Liver (tissue), 9 donors: Measurements from ENCODE around the gene COLEC12. TPM values are rescaled to one million over a fixed set of nuclear protein-coding genes. Genes with fewer than 3 reads are reported as not detected.

Experiments used
- DNase-seq: peaks from one replicate; pipeline ENCODE4 v3.0.0-alpha.2; 2017; ENCODE audit warnings: low spot score
- H3K27ac ChIP-seq, 2 donors: one replicate each; pipeline ENCODE4 v1.7.0; 2013; ENCODE audit warnings: inconsistent platforms in 2 of 2, low read length in 2 of 2, control low read depth in 1 of 2, low read depth in 1 of 2, mild to moderate bottlenecking in 1 of 2
- H3K27me3 ChIP-seq, 4 donors: one replicate each; pipeline versions ENCODE4 v1.6.1 to v1.7.0; 2013; ENCODE audit warnings: low read length in 3 of 4, inconsistent platforms in 1 of 4, mild to moderate bottlenecking in 1 of 4, moderate library complexity in 1 of 4; ENCODE audit not compliant: control insufficient read depth in 4 of 4, insufficient read depth in 4 of 4
- H3K36me3 ChIP-seq, 4 donors: one replicate each; pipeline versions ENCODE4 v1.6.1 to v1.7.0; 2013; ENCODE audit warnings: low read length in 3 of 4, mild to moderate bottlenecking in 3 of 4, low read depth in 1 of 4, moderate library complexity in 1 of 4; ENCODE audit not compliant: control insufficient read depth in 4 of 4, insufficient read depth in 3 of 4
- H3K4me1 ChIP-seq, 4 donors: one replicate each; pipeline versions ENCODE4 v1.6.1 to v1.7.0; 2013; ENCODE audit warnings: low read length in 3 of 4, mild to moderate bottlenecking in 3 of 4, moderate library complexity in 1 of 4; ENCODE audit not compliant: control insufficient read depth in 4 of 4, insufficient read depth in 4 of 4
- H3K4me3 ChIP-seq, 3 donors: one replicate each; pipeline versions ENCODE4 v1.6.1 to v1.7.0; 2013; ENCODE audit warnings: low read length in 3 of 3, control low read depth in 1 of 3, low read depth in 1 of 3, mild to moderate bottlenecking in 1 of 3
- H3K9ac ChIP-seq, 2 donors: one replicate each; pipeline ENCODE4 v1.7.0; 2013; ENCODE audit warnings: low read length in 2 of 2, mild to moderate bottlenecking in 2 of 2, moderate library complexity in 2 of 2, control low read depth in 1 of 2, low read depth in 1 of 2
- H3K9me3 ChIP-seq, 4 donors: one replicate each; pipeline versions ENCODE4 v1.6.1 to v1.7.0; 2013; ENCODE audit warnings: low read length in 3 of 4; ENCODE audit not compliant: control insufficient read depth in 4 of 4
- ATF3 ChIP-seq: IDR thresholded peaks from 2 replicates; pipeline ENCODE4 v1.6.1; 2016; ENCODE audit warnings: antibody characterized with exemption
- FOXA1 ChIP-seq: IDR thresholded peaks from 2 replicates; pipeline ENCODE4 v1.6.1; 2016; ENCODE audit warnings: antibody characterized with exemption
- FOXA2 ChIP-seq: IDR thresholded peaks from 2 replicates; pipeline ENCODE4 v1.6.1; 2016; ENCODE audit warnings: antibody characterized with exemption
- GABPA ChIP-seq, 2 donors: IDR thresholded peaks in 1 of 2; conservative IDR thresholded peaks in 1 of 2; 2 replicates each; pipeline ENCODE4 v1.6.1; 2016; ENCODE audit warnings: antibody characterized with exemption in 2 of 2, mild to moderate bottlenecking in 1 of 2, moderate library complexity in 1 of 2
- HNF4A ChIP-seq, 2 donors: conservative IDR thresholded peaks; 2 replicates each; pipeline ENCODE4 v1.6.1; 2016; ENCODE audit warnings: antibody characterized with exemption in 2 of 2, mild to moderate bottlenecking in 2 of 2
- HNF4G ChIP-seq: IDR thresholded peaks from 2 replicates; pipeline ENCODE4 v1.6.1; 2016; ENCODE audit warnings: antibody characterized with exemption
- JUND ChIP-seq, 2 donors: IDR thresholded peaks; 2 replicates each; pipeline ENCODE4 v1.6.1; 2016; ENCODE audit warnings: antibody characterized with exemption in 2 of 2
- RAD21 ChIP-seq, 2 donors: IDR thresholded peaks; 2 replicates each; pipeline ENCODE4 v1.6.1; 2016; ENCODE audit warnings: antibody characterized with exemption in 2 of 2, mild to moderate bottlenecking in 2 of 2
- REST ChIP-seq: IDR thresholded peaks from 2 replicates; pipeline ENCODE4 v1.6.1; 2016; ENCODE audit warnings: antibody characterized with exemption, mild to moderate bottlenecking
- RXRA ChIP-seq, 2 donors: IDR thresholded peaks; 2 replicates each; pipeline ENCODE4 v1.6.1; 2017 to 2018; ENCODE audit warnings: antibody characterized with exemption in 2 of 2, mild to moderate bottlenecking in 1 of 2
- SP1 ChIP-seq: IDR thresholded peaks from 2 replicates; pipeline ENCODE4 v1.6.1; 2018; ENCODE audit warnings: antibody characterized with exemption, mild to moderate bottlenecking
- YY1 ChIP-seq: IDR thresholded peaks from 2 replicates; pipeline ENCODE4 v1.6.1; 2016; ENCODE audit warnings: antibody characterized with exemption, mild to moderate bottlenecking
- WGBS: extraction: QIAGEN DNeasy Blood & Tissue Kit; methylation state at CpG from one replicate; pipeline ENCODE4 v1.1.7; 2013; 5-methylcytosine and 5-hydroxymethylcytosine counted together
- polyA plus RNA-seq, 2 donors: library from polyadenylated mRNA; stranded (reverse) in 1 of 2; unstranded in 1 of 2; fragments of 200-250 nt in 1 of 2; fragments of >200 nt in 1 of 2; fragmentation: Nextera tagmentation in 1 of 2; extraction: Ambion mirVana in 1 of 2; gene quantifications; one replicate each; pipeline versions ENCODE4 v1.2.1 to v1.2.3, GENCODE V29; 2013 to 2015
- total RNA-seq, 2 donors: library from RNA; depleted of rRNA; stranded (reverse); fragments of >200 nt; gene quantifications; one replicate each; pipeline ENCODE4 v1.2.3, GENCODE V29; 2014
- TF ChIP-seq, protein P1 (sequence below): fragments of 150-350 bp; IDR thresholded peaks from 2 replicates; pipeline ENCODE4 v1.5.1; 2017; ENCODE audit warnings: improper control_type of control experiment, low read depth, low read length; ENCODE audit not compliant: missing input control
- donor health status: healthy.
- donor health status: healthy.
- donor health status: healthy.
- donor health status: healthy.
- donor health status: healthy.

COLEC12 gene
- total and polyA plus RNA-seq, 4 donors, result 0.03 to 1.6 (median 0.28) TPM

- WGBS, result 93% methylated on average over 2 of the region's 2 CpGs
- Histone ChIP-seq H3K36me3 (no peaks in the 10 kb centered on the region), H3K27me3 (no peaks in the 10 kb centered on the region), H3K27ac (no peak overlapping the region), H3K9me3 (no peaks in the 10 kb centered on the region), H3K9ac (no peak overlapping the region), H3K4me3 (no peak overlapping the region), H3K4me1 (no peaks in the 10 kb centered on the region)
- DNase-seq, result no peak
- no peak for TF ChIP-seq RAD21 (IDR thresholded peaks at IDR 0.05)
- TF ChIP-seq, protein P1, sequence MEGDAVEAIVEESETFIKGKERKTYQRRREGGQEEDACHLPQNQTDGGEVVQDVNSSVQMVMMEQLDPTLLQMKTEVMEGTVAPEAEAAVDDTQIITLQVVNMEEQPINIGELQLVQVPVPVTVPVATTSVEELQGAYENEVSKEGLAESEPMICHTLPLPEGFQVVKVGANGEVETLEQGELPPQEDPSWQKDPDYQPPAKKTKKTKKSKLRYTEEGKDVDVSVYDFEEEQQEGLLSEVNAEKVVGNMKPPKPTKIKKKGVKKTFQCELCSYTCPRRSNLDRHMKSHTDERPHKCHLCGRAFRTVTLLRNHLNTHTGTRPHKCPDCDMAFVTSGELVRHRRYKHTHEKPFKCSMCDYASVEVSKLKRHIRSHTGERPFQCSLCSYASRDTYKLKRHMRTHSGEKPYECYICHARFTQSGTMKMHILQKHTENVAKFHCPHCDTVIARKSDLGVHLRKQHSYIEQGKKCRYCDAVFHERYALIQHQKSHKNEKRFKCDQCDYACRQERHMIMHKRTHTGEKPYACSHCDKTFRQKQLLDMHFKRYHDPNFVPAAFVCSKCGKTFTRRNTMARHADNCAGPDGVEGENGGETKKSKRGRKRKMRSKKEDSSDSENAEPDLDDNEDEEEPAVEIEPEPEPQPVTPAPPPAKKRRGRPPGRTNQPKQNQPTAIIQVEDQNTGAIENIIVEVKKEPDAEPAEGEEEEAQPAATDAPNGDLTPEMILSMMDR, result no peak
- TF ChIP-seq JUND (IDR thresholded peaks at IDR 0.05), result no peak
- no peak for TF ChIP-seq FOXA2
- no peak for TF ChIP-seq HNF4A (conservative IDR thresholded peaks at IDR 0.05)
- no peak for TF ChIP-seq ATF3
- TF ChIP-seq FOXA1, result no peak
- no peak for TF ChIP-seq GABPA (IDR thresholded peaks at IDR 0.05 in 1 of 2, conservative IDR thresholded peaks at IDR 0.05 in 1 of 2)
- no peak for TF ChIP-seq SP1
- TF ChIP-seq RXRA (IDR thresholded peaks at IDR 0.05), result no peak
Observed at GRCh38 chr18:433960-434359, 66.5 kb downstream of the COLEC12 start.

GRCh38 chr18:433298-433697 is 67.2 kb downstream of the COLEC12 start:
- Histone ChIP-seq H3K27ac (no peak overlapping the region), H3K4me1 (no peaks in the 10 kb centered on the region), H3K9ac (no peak overlapping the region), H3K9me3 (no peaks in the 10 kb centered on the region), H3K27me3 (no peaks in the 10 kb centered on the region), H3K4me3 (no peak overlapping the region), H3K36me3 (no peaks in the 10 kb centered on the region)
- no peak for TF ChIP-seq SP1
- no peak for TF ChIP-seq YY1
- TF ChIP-seq HNF4G, result no peak
- no peak for DNase-seq
- 89% methylated on average over 3 of the region's 3 CpGs for WGBS

- no peaks in the 10 kb centered on the region for H3K27me3 ChIP-seq
- H3K4me3 ChIP-seq, result no peak overlapping the region
- 78% methylated on average over 4 of the region's 4 CpGs for WGBS
- no peak for DNase-seq
- H3K9me3 ChIP-seq, result no peaks in the 10 kb centered on the region
- no peaks in the 10 kb centered on the region for H3K4me1 ChIP-seq
- no peak overlapping the region for H3K9ac ChIP-seq
- no peak overlapping the region for H3K27ac ChIP-seq
- TF ChIP-seq REST (no peak), FOXA1 (no peak), HNF4G (no peak), ATF3 (no peak)
- TF ChIP-seq, protein P1, result no peak
- no peaks in the 10 kb centered on the region for H3K36me3 ChIP-seq
Observed at GRCh38 chr18:432791-433190, 67.7 kb downstream of the COLEC12 start.
